Mesothelial cell of epicardium (in vitro differentiated cells): ENCODE data around the gene ADAM19. TPM values are rescaled to one million over a fixed set of nuclear protein-coding genes. Genes with fewer than 3 reads are reported as not detected.

Experiments
- DNase-seq, 2 experiments: peaks; one replicate each; pipeline ENCODE4 v3.0.0; 2021; ENCODE audit warnings: low spot score in 2 of 2; ENCODE audit not compliant: unreplicated experiment in 2 of 2
- H3K27ac Mint-ChIP-seq: 2 replicates; pipeline ENCODE4 v1.8.0; 2021; ENCODE audit warnings: mixed read lengths
- H3K27me3 Mint-ChIP-seq: 2 replicates; pipeline ENCODE4 v1.8.0; 2021; ENCODE audit warnings: low read depth, mixed read lengths
- H3K36me3 Mint-ChIP-seq: 2 replicates; pipeline ENCODE4 v1.8.0; 2021; ENCODE audit warnings: mixed read lengths
- H3K4me1 Mint-ChIP-seq: 2 replicates; pipeline ENCODE4 v1.8.0; 2021; ENCODE audit warnings: mixed read lengths
- H3K4me3 Mint-ChIP-seq: 2 replicates; pipeline ENCODE4 v1.8.0; 2021; ENCODE audit warnings: mild to moderate bottlenecking, moderate library complexity, mixed read lengths
- H3K9me3 Mint-ChIP-seq: 2 replicates; pipeline ENCODE4 v1.8.0; 2021; ENCODE audit warnings: mixed read lengths
- CTCF ChIP-seq: fragments of 200-600 bp; sonication (generic); IDR thresholded peaks from one replicate; pipeline ENCODE4 v1.5.0; 2021; ENCODE audit warnings: antibody characterized with exemption; ENCODE audit not compliant: unreplicated experiment
- total RNA-seq: library from RNA; stranded (reverse); gene quantifications from 3 replicates; pipeline ENCODE4 v1.2.1, GENCODE V29; 2021

Gene ADAM19
- total RNA-seq, 1 donor from 2014 or later, result 19.7 TPM

- Mint-ChIP-seq H3K36me3 (peaks cover 11% of the 10 kb centered on the region), H3K4me1 (no peaks in the 10 kb centered on the region), H3K27ac (no peak overlapping the region), H3K27me3 (no peaks in the 10 kb centered on the region), H3K9me3 (no peaks in the 10 kb centered on the region), H3K4me3 (no peak overlapping the region)
- DNase-seq, result no peak
- no peak for TF ChIP-seq CTCF
Observed at GRCh38 chr5:157563929-157564716, 11.5 kb downstream of the ADAM19 start.

- DNase-seq, result no peak
- Mint-ChIP-seq H3K27me3 (no peaks in the 10 kb centered on the region), H3K36me3 (peaks cover 11% of the 10 kb centered on the region), H3K27ac (no peak overlapping the region), H3K9me3 (no peaks in the 10 kb centered on the region), H3K4me3 (no peak overlapping the region), H3K4me1 (peaks cover 2% of the 10 kb centered on the region)
- TF ChIP-seq CTCF, result no peak
Observed at GRCh38 chr5:157563373-157563928, 12.1 kb downstream of the ADAM19 start.

- Mint-ChIP-seq H3K9me3 (no peaks in the 10 kb centered on the region), H3K4me3 (no peak overlapping the region), H3K4me1 (peaks cover 2% of the 10 kb centered on the region), H3K36me3 (peaks cover 9% of the 10 kb centered on the region), H3K27me3 (no peaks in the 10 kb centered on the region), H3K27ac (no peak overlapping the region)
- no peak for TF ChIP-seq CTCF
- no peak for DNase-seq
Observed at GRCh38 chr5:157562111-157562581, 13.4 kb downstream of the ADAM19 start.

- peaks cover 4% of the 10 kb centered on the region for H3K36me3 Mint-ChIP-seq
- DNase-seq, result no peak
- H3K27me3 Mint-ChIP-seq, result no peaks in the 10 kb centered on the region
- H3K9me3 Mint-ChIP-seq, result no peaks in the 10 kb centered on the region
- H3K4me1 Mint-ChIP-seq, result peaks cover 2% of the 10 kb centered on the region
- H3K4me3 Mint-ChIP-seq, result no peak overlapping the region
- no peak for TF ChIP-seq CTCF
- H3K27ac Mint-ChIP-seq, result no peak overlapping the region
Observed at GRCh38 chr5:157561110-157561509, 14.5 kb downstream of the ADAM19 start.

- Mint-ChIP-seq H3K36me3 (peaks cover 4% of the 10 kb centered on the region), H3K4me1 (peaks cover 2% of the 10 kb centered on the region), H3K27me3 (no peaks in the 10 kb centered on the region), H3K27ac (no peak overlapping the region), H3K4me3 (no peak overlapping the region), H3K9me3 (no peaks in the 10 kb centered on the region)
- TF ChIP-seq CTCF, result no peak
- no peak for DNase-seq
Observed at GRCh38 chr5:157559301-157559700, 16.3 kb downstream of the ADAM19 start.
